HEK293 (cell line): ENCODE results near the gene LGI4.

Experiments
- CTCF ChIA-PET: fragments of 350-600 bp; formaldehyde crosslinking; extraction: SDS; loops from one replicate; lab custom pipeline; 2021; ENCODE audit warnings: antibody characterized with exemption; lab: Yijun Ruan, JAX
- POLR2A ChIA-PET: fragments of 300-600 bp; formaldehyde crosslinking; extraction: SDS; loops from one replicate; lab custom pipeline; 2020; ENCODE audit warnings: antibody characterized with exemption, inconsistent platforms; lab: Yijun Ruan, JAX
- H3K27ac ChIP-seq: fragments of 200-500 bp; sonication (Bioruptor generic); 2 replicates; pipeline ENCODE4 v1.5.1; 2014; ENCODE audit warnings: low read depth, low read length, control low read depth, inconsistent platforms; ENCODE audit errors: extremely low read depth
- H3K36me3 ChIP-seq, 2 experiments: fragments of 200-500 bp in 1 of 2; sonication (Bioruptor generic) in 1 of 2; 1 replicate in 1 of 2; 2 replicates in 1 of 2; pipeline ENCODE4 v1.5.1; 2014 to 2017; ENCODE audit warnings: inconsistent platforms in 2 of 2, low read length in 2 of 2; ENCODE audit not compliant: control insufficient read depth in 2 of 2, insufficient read depth in 1 of 2
- H3K4me1 ChIP-seq: fragments of 200-500 bp; sonication (Bioruptor generic); 2 replicates; pipeline ENCODE4 v1.5.1; 2014; ENCODE audit warnings: mild to moderate bottlenecking, low read length, inconsistent platforms; ENCODE audit not compliant: control insufficient read depth, insufficient read depth
- H3K4me3 ChIP-seq: 2 replicates; pipeline ENCODE4 v1.5.1; 2011; ENCODE audit warnings: low read depth, mild to moderate bottlenecking, control low read depth, low read length, moderate library complexity
- H3K9me3 ChIP-seq: fragments of 200-500 bp; sonication (Bioruptor generic); 2 replicates; pipeline ENCODE4 v1.5.1; 2014; ENCODE audit warnings: low read depth, low read length, inconsistent platforms; ENCODE audit not compliant: control insufficient read depth, insufficient read depth
- GFI1B ChIP-seq: fragments of 450-650 bp; formaldehyde crosslinking; IDR thresholded peaks from 2 replicates; pipeline ENCODE4 v1.5.1; 2016; ENCODE audit warnings: missing biosample characterization, missing genetic modification characterization
- GLIS1 ChIP-seq: fragments of 450-650 bp; formaldehyde crosslinking; IDR thresholded peaks from 2 replicates; pipeline ENCODE4 v1.5.1; 2016; ENCODE audit warnings: missing biosample characterization, missing genetic modification characterization
- IKZF3 ChIP-seq: fragments of 450-650 bp; IDR thresholded peaks from 2 replicates; pipeline ENCODE4 v1.5.0; 2018; ENCODE audit warnings: missing biosample characterization, mild to moderate bottlenecking, missing genetic modification characterization, moderate library complexity
- KLF8 ChIP-seq: fragments of 450-650 bp; formaldehyde crosslinking; IDR thresholded peaks from 2 replicates; pipeline ENCODE4 v1.5.1; 2016; ENCODE audit warnings: missing biosample characterization, missing genetic modification characterization
- PATZ1 ChIP-seq: fragments of 450-650 bp; formaldehyde crosslinking; IDR thresholded peaks from 2 replicates; pipeline ENCODE4 v1.5.1; 2016; ENCODE audit warnings: missing biosample characterization, missing genetic modification characterization
- PBX3 ChIP-seq: sonication (generic); formaldehyde crosslinking; IDR thresholded peaks from 2 replicates; pipeline ENCODE4 v1.8.1; 2022; ENCODE audit warnings: mild to moderate bottlenecking, moderate library complexity, missing genetic modification reagents
- REST ChIP-seq: fragments of 450-650 bp; formaldehyde crosslinking; IDR thresholded peaks from 2 replicates; pipeline ENCODE4 v1.5.1; 2016; ENCODE audit warnings: missing biosample characterization, missing genetic modification characterization
- TCF7L2 ChIP-seq: IDR thresholded peaks from 2 replicates; pipeline ENCODE4 v1.6.1; 2011; ENCODE audit warnings: low read depth, mild to moderate bottlenecking, inconsistent platforms, low read length, moderate library complexity, borderline replicate concordance
- ZBTB1 ChIP-seq: fragments of 450-650 bp; formaldehyde crosslinking; IDR thresholded peaks from 2 replicates; pipeline ENCODE4 v1.5.1; 2016; ENCODE audit warnings: missing biosample characterization, missing genetic modification characterization
- ZBTB48 ChIP-seq: fragments of 450-650 bp; formaldehyde crosslinking; IDR thresholded peaks from 2 replicates; pipeline ENCODE4 v1.5.1; 2016; ENCODE audit warnings: missing biosample characterization, missing genetic modification characterization
- ZFHX2 ChIP-seq: fragments of 450-650 bp; formaldehyde crosslinking; conservative IDR thresholded peaks from 2 replicates; pipeline ENCODE4 v1.5.1; 2016; ENCODE audit warnings: missing biosample characterization, missing genetic modification characterization
- ZFP3 ChIP-seq: fragments of 450-650 bp; formaldehyde crosslinking; IDR thresholded peaks from 2 replicates; pipeline ENCODE4 v1.5.1; 2016; ENCODE audit warnings: low read depth, missing biosample characterization, missing genetic modification characterization
- ZNF169 ChIP-seq: fragments of 450-650 bp; formaldehyde crosslinking; IDR thresholded peaks from 2 replicates; pipeline ENCODE4 v1.5.1; 2016; ENCODE audit warnings: missing biosample characterization, missing genetic modification characterization
- ZNF266 ChIP-seq: fragments of 450-650 bp; formaldehyde crosslinking; IDR thresholded peaks from 2 replicates; pipeline ENCODE4 v1.5.1; 2016; ENCODE audit warnings: missing biosample characterization, missing genetic modification characterization, low read depth
- ZNF292 ChIP-seq: fragments of 450-650 bp; formaldehyde crosslinking; IDR thresholded peaks from 2 replicates; pipeline ENCODE4 v1.5.1; 2016; ENCODE audit warnings: low read depth, missing biosample characterization, missing genetic modification characterization, borderline replicate concordance
- ZNF366 ChIP-seq: fragments of 450-650 bp; formaldehyde crosslinking; conservative IDR thresholded peaks from 2 replicates; pipeline ENCODE4 v1.5.1; 2016; ENCODE audit warnings: missing biosample characterization, missing genetic modification characterization
- ZNF37A ChIP-seq: fragments of 450-650 bp; IDR thresholded peaks from 2 replicates; pipeline ENCODE4 v1.5.1; 2018; ENCODE audit warnings: missing biosample characterization, missing genetic modification characterization
- ZNF391 ChIP-seq: fragments of 450-650 bp; formaldehyde crosslinking; IDR thresholded peaks from 2 replicates; pipeline ENCODE4 v1.5.1; 2016; ENCODE audit warnings: low read depth, missing biosample characterization, missing genetic modification characterization, borderline replicate concordance
- ZNF433 ChIP-seq: fragments of 450-650 bp; formaldehyde crosslinking; IDR thresholded peaks from 2 replicates; pipeline ENCODE4 v1.5.1; 2016; ENCODE audit warnings: missing biosample characterization, missing genetic modification characterization, low read depth
- ZNF544 ChIP-seq: fragments of 450-650 bp; formaldehyde crosslinking; IDR thresholded peaks from 2 replicates; pipeline ENCODE4 v1.5.0; 2017; ENCODE audit warnings: missing biosample characterization, missing genetic modification characterization
- ZNF585B ChIP-seq: fragments of 450-650 bp; formaldehyde crosslinking; IDR thresholded peaks from 2 replicates; pipeline ENCODE4 v1.5.1; 2016; ENCODE audit warnings: missing biosample characterization, missing genetic modification characterization
- ZNF639 ChIP-seq: fragments of 450-650 bp; formaldehyde crosslinking; IDR thresholded peaks from 2 replicates; pipeline ENCODE4 v1.5.1; 2016; ENCODE audit warnings: missing biosample characterization, missing genetic modification characterization
- ZNF645 ChIP-seq: fragments of 450-650 bp; formaldehyde crosslinking; IDR thresholded peaks from 2 replicates; pipeline ENCODE4; 2016; ENCODE audit warnings: missing biosample characterization, missing genetic modification characterization

The LGI4 gene

GRCh38 chr19:35142606-35143230 is 7.9 kb upstream of the LGI4 start (continued):
- TF ChIP-seq GLIS1 (tag by site-specific recombination) (peak; percentile 47; the same call in 1 of the 2 replicates), ZFHX2 (tag by site-specific recombination) (peak; percentile 97), ZNF266 (tag by site-specific recombination) (peak; percentile 58; the same call in 1 of the 2 replicates)

GRCh38 chr19:35141837-35142605 is 7.2 kb upstream of the LGI4 start:
- H3K9me3 ChIP-seq, result no peaks in the 10 kb centered on the region
- CTCF ChIA-PET, result interaction anchor here (0.5 to 4.7 kb wide), 72 partner anchors 8 to 1376 kb away, joined by 3 to 82 read pairs (median 5); partner anchors contain the start of genes FAM187B, FXYD3, FXYD5 and ZNF792
- POLR2A ChIA-PET, result interaction anchor here (0.7 to 1.9 kb wide), 20 partner anchors 10 to 1431 kb away, joined by 3 to 26 read pairs (median 4); partner anchors contain the start of genes FAM187B, FXYD5 and ZNF529
- peaks cover 31% of the 10 kb centered on the region for H3K4me1 ChIP-seq
- no peak overlapping the region for H3K27ac ChIP-seq
- no peaks in the 10 kb centered on the region; a peak in 1 of 3 replicates for H3K36me3 ChIP-seq
- no peak overlapping the region for H3K4me3 ChIP-seq
- TF ChIP-seq ZNF292 (tag by site-specific recombination), result no peak
- no peak for TF ChIP-seq ZNF645 (tag by site-specific recombination)
- no peak for TF ChIP-seq ZNF544 (tag by site-specific recombination)
- no peak for TF ChIP-seq ZBTB48
- no peak for TF ChIP-seq ZNF391 (tag by site-specific recombination)
- no peak for TF ChIP-seq GFI1B
- no peak for TF ChIP-seq ZNF585B (tag by site-specific recombination)
- TF ChIP-seq PATZ1 (tag by site-specific recombination), result no peak
- no peak for TF ChIP-seq ZNF433 (tag by site-specific recombination)
- TF ChIP-seq IKZF3 (tag by site-specific recombination), result peak; percentile 86
- TF ChIP-seq ZNF366 (tag by site-specific recombination), result 0 out of 2 replicates have a peak, but pooled peaks have one; percentile 39
- TF ChIP-seq KLF8 (tag by site-specific recombination), result no peak
- TF ChIP-seq ZNF37A (tag by site-specific recombination), result no peak
- 0 out of 2 replicates have a peak, but pooled peaks have one; percentile 12 for TF ChIP-seq ZNF639 (tag by site-specific recombination)
- TF ChIP-seq REST (tag by site-specific recombination), result no peak
- TF ChIP-seq ZNF169 (tag by site-specific recombination), result no peak
- TF ChIP-seq ZFP3 (tag by site-specific recombination), result no peak
- TF ChIP-seq ZBTB1 (tag by site-specific recombination), result no peak
- no peak for TF ChIP-seq PBX3 (CRISPR knock-in tag)
- no peak for TF ChIP-seq TCF7L2
